Neural cell (in vitro differentiated cells): ENCODE results near the gene ORM2. TPM values are rescaled to one million over a fixed set of nuclear protein-coding genes. Genes with fewer than 3 reads are reported as not detected.
"Not testable (repeated sequence)": the region's sequence is repeated elsewhere in the genome, so short reads cannot be mapped to it uniquely, and the experiment has no call there.

Source experiments
- H2AFZ ChIP-seq: fragments of 200-600, 300-800 bp; sonication (generic), shearing (Covaris generic); 2 replicates; pipeline ENCODE4 v1.6.0; 2014; ENCODE audit warnings: low read depth, mild to moderate bottlenecking, antibody characterized with exemption, low read length, moderate library complexity
- H3F3A ChIP-seq: fragments of 200-600 bp; shearing (Covaris generic); 2 replicates; pipeline ENCODE4 v1.6.1; 2016; ENCODE audit warnings: mild to moderate bottlenecking, moderate library complexity, mixed read lengths, antibody characterized with exemption, low read length; ENCODE audit not compliant: insufficient read depth, poor library complexity, severe bottlenecking
- H3K27ac ChIP-seq: fragments of 200-600, 300-800 bp; sonication (generic), shearing (Covaris generic); 2 replicates; pipeline ENCODE4 v1.5.1; 2014; ENCODE audit warnings: mild to moderate bottlenecking, low read length, moderate library complexity
- H3K27me3 ChIP-seq: fragments of 300-800, 200-600 bp; sonication (generic), shearing (Covaris generic); 2 replicates; pipeline ENCODE4 v1.6.0; 2014; ENCODE audit warnings: mild to moderate bottlenecking, low read depth, low read length, moderate library complexity; ENCODE audit not compliant: insufficient read depth
- H3K36me3 ChIP-seq: fragments of 300-800, 200-600 bp; sonication (generic), shearing (Covaris generic); 2 replicates; pipeline ENCODE4 v1.5.1; 2014; ENCODE audit warnings: mild to moderate bottlenecking, antibody characterized with exemption, low read length, moderate library complexity; ENCODE audit not compliant: insufficient read depth
- H3K4me2 ChIP-seq: fragments of 300-800, 200-600 bp; sonication (generic), shearing (Covaris generic); 2 replicates; pipeline ENCODE4 v1.6.0; 2014; ENCODE audit warnings: mild to moderate bottlenecking, low read length
- H3K4me3 ChIP-seq: fragments of 300-800, 200-600 bp; sonication (generic), shearing (Covaris generic); 2 replicates; pipeline ENCODE4 v1.5.1; 2014; ENCODE audit warnings: mild to moderate bottlenecking, low read length, moderate library complexity
- H3K79me2 ChIP-seq: fragments of 200-600 bp; shearing (Covaris generic); replicated peaks from 2 replicates; pipeline ENCODE4 v1.6.0; 2014; ENCODE audit warnings: mild to moderate bottlenecking, low read length, moderate library complexity; ENCODE audit not compliant: insufficient read depth
- H3K9ac ChIP-seq: fragments of 300-800, 200-600 bp; sonication (generic), shearing (Covaris generic); 2 replicates; pipeline ENCODE4 v1.6.1; 2016; ENCODE audit warnings: mild to moderate bottlenecking, low read length, mixed read lengths
- H3K9me2 ChIP-seq: fragments of 200-600 bp; shearing (Covaris generic); 2 replicates; pipeline ENCODE4 v1.6.1; 2016; ENCODE audit warnings: mild to moderate bottlenecking, low read length, mixed read lengths; ENCODE audit not compliant: insufficient read depth
- H3K9me3 ChIP-seq: fragments of 200-600, 300-800 bp; sonication (generic), shearing (Covaris generic); 2 replicates; pipeline ENCODE4 v1.6.1; 2016; ENCODE audit warnings: mild to moderate bottlenecking, mixed run types, low read length, moderate library complexity, mixed read lengths
- H4K20me1 ChIP-seq: fragments of 200-600 bp; shearing (Covaris generic); 2 replicates; pipeline ENCODE4 v1.6.1; 2016; ENCODE audit warnings: mild to moderate bottlenecking, mixed run types; ENCODE audit not compliant: insufficient read depth
- EP300 ChIP-seq: fragments of 450-650 bp; conservative IDR thresholded peaks from 2 replicates; pipeline ENCODE4 v1.6.1; 2014; ENCODE audit warnings: antibody characterized with exemption, mild to moderate bottlenecking, moderate library complexity; ENCODE audit not compliant: poor library complexity, severe bottlenecking
- EZH2 ChIP-seq: fragments of 200-600, 300-800 bp; shearing (Covaris generic), sonication (generic); IDR thresholded peaks from 2 replicates; pipeline ENCODE4 v1.6.1; 2014; ENCODE audit warnings: antibody characterized with exemption, low read length, borderline replicate concordance, mild to moderate bottlenecking; ENCODE audit not compliant: insufficient read depth, poor library complexity, severe bottlenecking
- MXI1 ChIP-seq: fragments of 450-650 bp; conservative IDR thresholded peaks from 2 replicates; pipeline ENCODE4 v1.6.1; 2014; ENCODE audit warnings: antibody characterized with exemption, mild to moderate bottlenecking; ENCODE audit not compliant: poor library complexity, severe bottlenecking
- POLR2AphosphoS5 ChIP-seq: IDR thresholded peaks from 2 replicates; pipeline ENCODE4 v1.6.1; 2012
- RAD21 ChIP-seq: fragments of 450-650 bp; conservative IDR thresholded peaks from 2 replicates; pipeline ENCODE4 v1.6.1; 2014; ENCODE audit warnings: antibody characterized with exemption, mild to moderate bottlenecking, moderate library complexity
- SMC3 ChIP-seq: fragments of 450-650 bp; conservative IDR thresholded peaks from 2 replicates; pipeline ENCODE4 v1.6.1; 2014; ENCODE audit warnings: antibody characterized with exemption, mild to moderate bottlenecking, moderate library complexity; ENCODE audit not compliant: poor library complexity
- TAF1 ChIP-seq: IDR thresholded peaks from 2 replicates; pipeline ENCODE4 v1.6.1; 2012; ENCODE audit warnings: low read depth
- polyA plus RNA-seq: library from polyadenylated mRNA; depleted of rRNA; stranded (reverse); fragments of >200 nt; gene quantifications from 2 replicates; pipeline ENCODE4 v1.2.3, GENCODE V29; 2014
- TF ChIP-seq, protein P1 (sequence below): IDR thresholded peaks from 2 replicates; pipeline ENCODE4 v1.6.1; 2012; ENCODE audit warnings: borderline replicate concordance
- TF ChIP-seq, protein P2 (sequence below): fragments of 450-650 bp; IDR thresholded peaks from 2 replicates; pipeline ENCODE4 v1.5.1; 2014; ENCODE audit warnings: antibody characterized with exemption, mild to moderate bottlenecking, moderate library complexity; ENCODE audit not compliant: poor library complexity, severe bottlenecking

The ORM2 gene
- polyA plus RNA-seq, 1 donor from 2014 or later: not detected

GRCh38 chr9:114324492-114324891 lies 5.2 kb upstream of the ORM2 start:
- H2AFZ ChIP-seq: no peak overlapping the region
- H3K27ac ChIP-seq: no peak overlapping the region
- no peaks in the 10 kb centered on the region for H3K9me2 ChIP-seq
- H3K4me2 ChIP-seq: no peak overlapping the region
- H4K20me1 ChIP-seq: no peaks in the 10 kb centered on the region
- no peaks in the 10 kb centered on the region for H3K79me2 ChIP-seq
- H3F3A ChIP-seq: no peaks in the 10 kb centered on the region
- TF ChIP-seq TAF1 (no peak), SMC3 (no peak), EZH2 (no peak), POLR2AphosphoS5 (no peak), MXI1 (no peak), EP300 (no peak), RAD21 (no peak)
- TF ChIP-seq, protein P1, sequence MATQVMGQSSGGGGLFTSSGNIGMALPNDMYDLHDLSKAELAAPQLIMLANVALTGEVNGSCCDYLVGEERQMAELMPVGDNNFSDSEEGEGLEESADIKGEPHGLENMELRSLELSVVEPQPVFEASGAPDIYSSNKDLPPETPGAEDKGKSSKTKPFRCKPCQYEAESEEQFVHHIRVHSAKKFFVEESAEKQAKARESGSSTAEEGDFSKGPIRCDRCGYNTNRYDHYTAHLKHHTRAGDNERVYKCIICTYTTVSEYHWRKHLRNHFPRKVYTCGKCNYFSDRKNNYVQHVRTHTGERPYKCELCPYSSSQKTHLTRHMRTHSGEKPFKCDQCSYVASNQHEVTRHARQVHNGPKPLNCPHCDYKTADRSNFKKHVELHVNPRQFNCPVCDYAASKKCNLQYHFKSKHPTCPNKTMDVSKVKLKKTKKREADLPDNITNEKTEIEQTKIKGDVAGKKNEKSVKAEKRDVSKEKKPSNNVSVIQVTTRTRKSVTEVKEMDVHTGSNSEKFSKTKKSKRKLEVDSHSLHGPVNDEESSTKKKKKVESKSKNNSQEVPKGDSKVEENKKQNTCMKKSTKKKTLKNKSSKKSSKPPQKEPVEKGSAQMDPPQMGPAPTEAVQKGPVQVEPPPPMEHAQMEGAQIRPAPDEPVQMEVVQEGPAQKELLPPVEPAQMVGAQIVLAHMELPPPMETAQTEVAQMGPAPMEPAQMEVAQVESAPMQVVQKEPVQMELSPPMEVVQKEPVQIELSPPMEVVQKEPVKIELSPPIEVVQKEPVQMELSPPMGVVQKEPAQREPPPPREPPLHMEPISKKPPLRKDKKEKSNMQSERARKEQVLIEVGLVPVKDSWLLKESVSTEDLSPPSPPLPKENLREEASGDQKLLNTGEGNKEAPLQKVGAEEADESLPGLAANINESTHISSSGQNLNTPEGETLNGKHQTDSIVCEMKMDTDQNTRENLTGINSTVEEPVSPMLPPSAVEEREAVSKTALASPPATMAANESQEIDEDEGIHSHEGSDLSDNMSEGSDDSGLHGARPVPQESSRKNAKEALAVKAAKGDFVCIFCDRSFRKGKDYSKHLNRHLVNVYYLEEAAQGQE: no peak
- TF ChIP-seq, protein P2, sequence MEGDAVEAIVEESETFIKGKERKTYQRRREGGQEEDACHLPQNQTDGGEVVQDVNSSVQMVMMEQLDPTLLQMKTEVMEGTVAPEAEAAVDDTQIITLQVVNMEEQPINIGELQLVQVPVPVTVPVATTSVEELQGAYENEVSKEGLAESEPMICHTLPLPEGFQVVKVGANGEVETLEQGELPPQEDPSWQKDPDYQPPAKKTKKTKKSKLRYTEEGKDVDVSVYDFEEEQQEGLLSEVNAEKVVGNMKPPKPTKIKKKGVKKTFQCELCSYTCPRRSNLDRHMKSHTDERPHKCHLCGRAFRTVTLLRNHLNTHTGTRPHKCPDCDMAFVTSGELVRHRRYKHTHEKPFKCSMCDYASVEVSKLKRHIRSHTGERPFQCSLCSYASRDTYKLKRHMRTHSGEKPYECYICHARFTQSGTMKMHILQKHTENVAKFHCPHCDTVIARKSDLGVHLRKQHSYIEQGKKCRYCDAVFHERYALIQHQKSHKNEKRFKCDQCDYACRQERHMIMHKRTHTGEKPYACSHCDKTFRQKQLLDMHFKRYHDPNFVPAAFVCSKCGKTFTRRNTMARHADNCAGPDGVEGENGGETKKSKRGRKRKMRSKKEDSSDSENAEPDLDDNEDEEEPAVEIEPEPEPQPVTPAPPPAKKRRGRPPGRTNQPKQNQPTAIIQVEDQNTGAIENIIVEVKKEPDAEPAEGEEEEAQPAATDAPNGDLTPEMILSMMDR: no peak
- no peak overlapping the region for H3K9ac ChIP-seq
- H3K9me3 ChIP-seq: no peaks in the 10 kb centered on the region
- no peak overlapping the region for H3K4me3 ChIP-seq
- H3K27me3 ChIP-seq: no peaks in the 10 kb centered on the region
- no peaks in the 10 kb centered on the region for H3K36me3 ChIP-seq

GRCh38 chr9:114324965-114325364 lies 4.7 kb upstream of the ORM2 start:
- H3K9me3 ChIP-seq, H3K9ac ChIP-seq, H3K4me3 ChIP-seq, H2AFZ ChIP-seq, H3K9me2 ChIP-seq, H4K20me1 ChIP-seq, H3K79me2 ChIP-seq, H3F3A ChIP-seq, H3K36me3 ChIP-seq, H3K27me3 ChIP-seq, H3K4me2 ChIP-seq, H3K27ac ChIP-seq: not testable (repeated sequence)

- not testable (repeated sequence) for H3K9me2 ChIP-seq, H2AFZ ChIP-seq, H3K4me2 ChIP-seq, H3K36me3 ChIP-seq, H3K4me3 ChIP-seq, H3F3A ChIP-seq, H3K9me3 ChIP-seq, H3K79me2 ChIP-seq, H4K20me1 ChIP-seq, H3K27ac ChIP-seq, H3K9ac ChIP-seq, H3K27me3 ChIP-seq
These were observed 3.9 kb upstream of the ORM2 start for GRCh38 chr9:114325684-114326254.
